CD8-positive, alpha-beta memory T cell (primary cell): Measurements from ENCODE around the gene HEPN1. TPM values are rescaled to one million over a fixed set of nuclear protein-coding genes. Genes with fewer than 3 reads are reported as not detected.
A peak's percentile ranks its signal among the peaks of the same experiment; 100 is the strongest.
"Not testable (repeated sequence)": the region's sequence is repeated elsewhere in the genome, so short reads cannot be mapped to it uniquely, and the experiment has no call there.

Experiments
- CTCF ChIA-PET: fragments of 350-600 bp; sonication (Branson Sonifier 250); formaldehyde crosslinking; loops from one replicate; lab custom pipeline; 2021; ENCODE audit warnings: antibody characterized with exemption; lab: Charles Lee
- POLR2A ChIA-PET: fragments of 350-600 bp; sonication (Branson Sonifier 250); formaldehyde crosslinking; loops from one replicate; lab custom pipeline; 2021; ENCODE audit warnings: antibody characterized with exemption; lab: Charles Lee
- DNase-seq, 5 donors: peaks; one replicate each; pipeline versions ENCODE4 v3.0.0 to v3.0.0-alpha.2; 2020 to 2022; ENCODE audit warnings: mixed read lengths in 1 of 5
- H3K27ac ChIP-seq: one replicate; pipeline ENCODE4 v1.7.0; 2013; ENCODE audit warnings: low read depth, mild to moderate bottlenecking, low read length, moderate library complexity
- H3K27me3 ChIP-seq: 2 replicates; pipeline ENCODE4 v1.7.0; 2013; ENCODE audit warnings: low read length, mild to moderate bottlenecking; ENCODE audit not compliant: insufficient read depth, poor library complexity, severe bottlenecking
- H3K36me3 ChIP-seq: 2 replicates; pipeline ENCODE4 v1.7.0; 2013; ENCODE audit warnings: mild to moderate bottlenecking, low read length, moderate library complexity; ENCODE audit not compliant: insufficient read depth
- H3K4me1 ChIP-seq: 2 replicates; pipeline ENCODE4 v1.7.0; 2013; ENCODE audit warnings: mild to moderate bottlenecking, low read length, moderate library complexity; ENCODE audit not compliant: insufficient read depth
- H3K4me3 ChIP-seq: 2 replicates; pipeline ENCODE4 v1.7.0; 2013; ENCODE audit warnings: mild to moderate bottlenecking, low read length
- H3K9me3 ChIP-seq: 2 replicates; pipeline ENCODE4 v1.7.0; 2013; ENCODE audit warnings: mild to moderate bottlenecking, low read length
- H3K27ac Mint-ChIP-seq, 8 donors: one replicate each; pipeline ENCODE4 v1.8.0; 2020 to 2021; ENCODE audit warnings: mixed read lengths in 8 of 8, mild to moderate bottlenecking in 6 of 8, inconsistent platforms in 3 of 8, moderate library complexity in 3 of 8
- H3K27me3 Mint-ChIP-seq, 2 donors: one replicate each; pipeline ENCODE4 v1.8.0; 2020 to 2021; ENCODE audit warnings: mixed read lengths in 2 of 2, mild to moderate bottlenecking in 1 of 2, moderate library complexity in 1 of 2
- H3K36me3 Mint-ChIP-seq, 3 donors: one replicate each; pipeline ENCODE4 v1.8.0; 2020 to 2021; ENCODE audit warnings: mixed read lengths in 3 of 3, inconsistent platforms in 1 of 3, mild to moderate bottlenecking in 1 of 3
- H3K4me1 Mint-ChIP-seq, 3 donors: one replicate each; pipeline ENCODE4 v1.8.0; 2020 to 2021; ENCODE audit warnings: mixed read lengths in 3 of 3, inconsistent platforms in 1 of 3, mild to moderate bottlenecking in 1 of 3
- H3K4me3 Mint-ChIP-seq, 7 donors: one replicate each; pipeline ENCODE4 v1.8.0; 2020 to 2021; ENCODE audit warnings: mixed read lengths in 7 of 7, mild to moderate bottlenecking in 6 of 7, moderate library complexity in 4 of 7, inconsistent platforms in 2 of 7
- H3K9me3 Mint-ChIP-seq, 5 donors: one replicate each; pipeline ENCODE4 v1.8.0; 2020 to 2022; ENCODE audit warnings: mixed read lengths in 5 of 5, mild to moderate bottlenecking in 3 of 5, moderate library complexity in 2 of 5, inconsistent platforms in 1 of 5
- polyA plus RNA-seq: library from polyadenylated mRNA; unstranded; fragments of 300-500 nt; fragmentation: Illumina TruSeq; gene quantifications from one replicate; pipeline ENCODE4 v1.2.3, GENCODE V29; 2021
- total RNA-seq, 2 experiments: library from RNA; stranded (reverse); gene quantifications; one replicate each; pipeline ENCODE4 v1.2.3, GENCODE V29; 2021

Gene HEPN1
- total and polyA plus RNA-seq, 3 experiments from 2014 or later = not detected

DNA sequence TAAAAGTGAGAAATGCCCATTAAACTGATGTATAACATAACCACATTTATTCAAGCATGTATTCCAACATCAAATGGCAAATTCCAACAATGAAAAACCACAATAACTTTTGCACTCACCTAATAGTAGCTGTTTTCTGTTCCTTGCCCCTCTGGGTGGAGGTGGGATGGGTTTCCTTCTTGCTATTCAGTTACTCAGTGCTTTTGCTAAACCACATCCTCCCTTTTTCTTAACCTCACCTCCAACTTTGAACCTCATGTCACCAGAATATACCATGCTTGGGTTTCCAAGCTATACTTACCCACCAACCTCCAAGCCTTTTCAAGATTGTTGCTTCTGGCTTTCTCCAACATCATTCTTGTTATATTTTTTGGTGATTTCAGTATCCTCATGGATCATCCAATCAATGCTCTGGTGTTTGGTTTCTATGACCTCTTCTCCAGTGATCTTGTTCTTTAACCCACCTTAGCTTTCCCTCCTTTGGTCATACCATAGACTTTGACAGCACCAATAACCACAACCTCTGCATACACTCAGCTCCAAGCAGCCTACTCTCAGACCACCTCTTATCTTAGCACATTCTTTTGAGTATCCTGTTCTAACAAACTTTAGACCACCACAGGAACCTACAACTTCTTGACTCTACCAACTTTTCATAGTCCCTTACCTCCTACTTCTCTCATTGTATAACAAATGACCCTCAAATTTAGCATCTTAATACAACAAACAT is 31.7 kb downstream of the HEPN1 start:
- peaks cover 4 to 16% (median 7%) of the 10 kb centered on the region in 5 donors for H3K9me3 Mint-ChIP-seq

DNA sequence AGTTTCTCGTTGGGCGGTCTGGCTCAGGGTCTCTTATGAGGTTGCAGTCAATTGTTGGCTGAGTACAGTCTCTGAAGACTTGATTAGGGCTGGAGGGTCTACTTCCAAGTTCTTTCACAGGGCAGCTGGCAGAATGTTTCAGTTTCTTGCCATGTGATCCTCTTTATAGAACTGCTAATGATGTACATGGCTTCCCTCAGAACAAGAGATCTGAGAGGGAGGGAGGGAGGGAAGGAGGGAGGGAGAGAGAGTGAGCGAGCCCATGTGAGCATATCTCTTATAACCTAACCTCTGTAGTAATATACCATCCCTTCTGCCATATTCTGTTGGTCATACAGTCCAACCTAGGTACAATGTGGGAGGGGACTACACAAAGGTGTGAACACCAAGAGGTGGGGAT is 32.3 kb downstream of the HEPN1 start:
- POLR2A ChIA-PET = interaction anchor here (0.6 to 1.8 kb wide), 2 partner anchors 75 to 161 kb away, joined by 3 to 4 read pairs; no protein-coding TSS in a partner anchor

More for the DNA sequence above, 31.7 kb downstream of the HEPN1 start:
- Mint-ChIP-seq H3K4me3 (no peak overlapping the region), H3K36me3 (peaks cover 0 to 18% (median 2%) of the 10 kb centered on the region in 3 donors), H3K27me3 (no peaks in the 10 kb centered on the region), H3K4me1 (peaks cover 0 to 10% (median 9%) of the 10 kb centered on the region in 3 donors), H3K27ac (no peak overlapping the region)
- H3K27ac ChIP-seq = no peak overlapping the region
- CTCF ChIA-PET = interaction anchor here (1.2 to 2.7 kb wide), 4 partner anchors 15 to 75 kb away, joined by 4 to 14 read pairs (median 5); partner anchors contain the start of gene HEPACAM
- H3K36me3 ChIP-seq = no peaks in the 10 kb centered on the region
- POLR2A ChIA-PET = interaction anchor here (0.6 to 1.8 kb wide), 2 partner anchors 75 to 161 kb away, joined by 3 to 4 read pairs; no protein-coding TSS in a partner anchor
- H3K27me3 ChIP-seq = no peaks in the 10 kb centered on the region
- H3K9me3 ChIP-seq = no peaks in the 10 kb centered on the region
- peak in 2 of 5 donors; percentile 30 to 60 for DNase-seq
- H3K4me1 ChIP-seq = peaks cover 51% of the 10 kb centered on the region
- H3K4me3 ChIP-seq = no peak overlapping the region

DNA sequence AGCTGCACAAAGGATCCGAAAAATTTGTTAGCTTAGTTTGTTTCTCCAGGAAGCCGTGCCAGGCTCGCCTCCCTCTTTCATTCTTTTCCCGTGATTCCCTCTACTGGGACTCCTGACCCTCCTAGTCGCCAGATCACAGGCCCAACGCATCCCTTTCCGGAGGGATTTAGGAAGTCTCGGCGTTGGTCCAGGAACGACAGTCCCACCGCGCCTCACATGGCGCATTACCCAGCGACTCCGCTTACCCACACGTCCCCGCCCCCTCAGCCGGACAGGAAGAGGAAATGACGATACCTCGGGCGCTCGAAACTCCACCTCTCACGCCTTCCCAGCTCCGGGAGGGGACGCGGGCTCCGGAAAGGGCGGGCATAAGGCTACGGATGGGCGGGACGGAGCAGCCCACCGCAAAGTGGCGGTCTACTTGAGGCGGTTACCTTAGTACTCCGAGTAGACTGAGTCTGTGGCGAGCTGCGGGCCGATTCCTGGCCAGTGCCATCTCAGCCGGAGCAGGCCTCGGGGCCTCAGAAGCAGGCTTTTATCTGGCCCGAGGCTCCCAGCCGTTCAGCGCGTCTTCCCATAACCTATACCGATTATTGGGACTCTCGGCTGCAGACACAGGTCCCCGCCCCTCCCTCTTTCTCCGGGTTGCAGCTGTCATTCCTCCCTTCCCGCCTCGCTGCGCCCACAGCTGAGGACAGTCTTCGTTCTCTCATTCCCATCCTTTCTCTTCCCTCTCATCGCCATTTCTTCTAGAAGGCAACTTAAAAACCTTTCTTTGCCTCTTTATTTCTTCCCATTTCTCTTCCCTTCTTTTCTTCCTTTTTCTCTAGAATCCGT is 34.9 kb downstream of the HEPN1 start, which contains the start of gene CCDC15:
Gene CCDC15 (plus strand): TSS at position 450 of the 837 bp plus-strand sequence. CDS start 531 bp downstream, outside the sequence.
- CTCF ChIA-PET = interaction anchor here (0.8 to 2.1 kb wide), 10 partner anchors 16 to 210 kb away, joined by 3 to 20 read pairs (median 4); partner anchors contain the start of gene TMEM218

More for the DNA sequence above, 32.3 kb downstream of the HEPN1 start:
- CTCF ChIA-PET = interaction anchor here (1.2 to 2.7 kb wide), 3 partner anchors 16 to 75 kb away, joined by 4 to 14 read pairs (median 6); partner anchors contain the start of gene HEPACAM
- Histone ChIP-seq H3K36me3 (no peaks in the 10 kb centered on the region), H3K4me1 (peaks cover 51% of the 10 kb centered on the region), H3K4me3 (no peak overlapping the region), H3K27me3 (no peaks in the 10 kb centered on the region), H3K9me3 (no peaks in the 10 kb centered on the region), H3K27ac (no peak overlapping the region)
- Mint-ChIP-seq H3K27ac (no peak overlapping the region), H3K4me1 (peaks cover 0 to 10% (median 9%) of the 10 kb centered on the region in 3 donors), H3K36me3 (peaks cover 0 to 16% (median 2%) of the 10 kb centered on the region in 3 donors), H3K9me3 (peaks cover 4 to 16% (median 7%) of the 10 kb centered on the region in 5 donors), H3K27me3 (no peaks in the 10 kb centered on the region), H3K4me3 (no peak overlapping the region)
- DNase-seq = no peak

DNA sequence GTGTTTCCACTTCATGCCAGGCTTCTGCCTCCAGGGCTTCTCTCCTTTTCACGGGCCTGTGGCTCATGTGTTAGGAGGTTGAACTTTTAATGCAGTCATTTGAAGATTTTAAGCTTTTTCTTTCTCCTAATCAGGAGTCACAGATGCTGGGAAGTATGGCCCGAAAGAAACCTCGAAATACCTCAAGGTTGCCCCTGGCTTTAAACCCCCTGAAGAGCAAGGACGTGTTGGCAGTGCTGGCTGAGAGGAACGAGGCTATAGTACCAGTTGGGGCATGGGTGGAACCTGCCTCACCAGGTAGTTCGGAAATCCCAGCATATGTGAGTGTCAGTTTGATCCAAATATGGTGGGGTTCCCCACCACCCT is 35.5 kb downstream of the HEPN1 start:
- Mint-ChIP-seq H3K9me3 (peaks cover 0 to 2% (median 0%) of the 10 kb centered on the region in 5 donors), H3K27ac (no peak overlapping the region), H3K36me3 (no peaks in the 10 kb centered on the region), H3K4me1 (peaks cover 0 to 1% (median 0%) of the 10 kb centered on the region in 3 donors), H3K27me3 (no peaks in the 10 kb centered on the region), H3K4me3 (no peak overlapping the region)
- no peaks in the 10 kb centered on the region for H3K9me3 ChIP-seq
- peak overlapping the region; percentile 94 for H3K4me3 ChIP-seq
- ChIA-PET POLR2A (interaction anchor here (0.6 to 1.8 kb wide), 3 partner anchors 78 to 191 kb away, joined by 5 to 17 read pairs (median 8); partner anchors contain the start of gene TMEM218), CTCF (interaction anchor here (1.3 to 2.1 kb wide), 4 partner anchors 17 to 187 kb away, joined by 3 to 20 read pairs (median 8); no protein-coding TSS in a partner anchor)
- H3K27me3 ChIP-seq = no peaks in the 10 kb centered on the region
- peaks cover 45% of the 10 kb centered on the region for H3K4me1 ChIP-seq
- H3K27ac ChIP-seq = peak overlapping the region; percentile 81
- no peak for DNase-seq
- no peaks in the 10 kb centered on the region for H3K36me3 ChIP-seq

More for the DNA sequence above, 34.9 kb downstream of the HEPN1 start, which contains the start of gene CCDC15:
- Histone ChIP-seq H3K27me3 (no peaks in the 10 kb centered on the region), H3K9me3 (no peaks in the 10 kb centered on the region), H3K27ac (peak within 1 kb of the TSS; percentile 81), H3K36me3 (no peaks in the 10 kb centered on the region), H3K4me1 (peaks cover 51% of the 10 kb centered on the region), H3K4me3 (peak within 1 kb of the TSS; percentile 94)
- POLR2A ChIA-PET = interaction anchor here (0.6 to 1.8 kb wide), 6 partner anchors 10 to 615 kb away, joined by 3 to 17 read pairs (median 6); partner anchors contain the start of genes EI24 and TMEM218
- DNase-seq = peak; percentile 92 to 96 (median 94)
- Mint-ChIP-seq H3K4me3 (no peak within 1 kb of the TSS), H3K36me3 (no peaks in the 10 kb centered on the region), H3K9me3 (peaks cover 0 to 4% (median 0%) of the 10 kb centered on the region in 5 donors), H3K27ac (no peak within 1 kb of the TSS), H3K4me1 (peaks cover 0 to 6% (median 4%) of the 10 kb centered on the region in 3 donors), H3K27me3 (no peaks in the 10 kb centered on the region)

DNA sequence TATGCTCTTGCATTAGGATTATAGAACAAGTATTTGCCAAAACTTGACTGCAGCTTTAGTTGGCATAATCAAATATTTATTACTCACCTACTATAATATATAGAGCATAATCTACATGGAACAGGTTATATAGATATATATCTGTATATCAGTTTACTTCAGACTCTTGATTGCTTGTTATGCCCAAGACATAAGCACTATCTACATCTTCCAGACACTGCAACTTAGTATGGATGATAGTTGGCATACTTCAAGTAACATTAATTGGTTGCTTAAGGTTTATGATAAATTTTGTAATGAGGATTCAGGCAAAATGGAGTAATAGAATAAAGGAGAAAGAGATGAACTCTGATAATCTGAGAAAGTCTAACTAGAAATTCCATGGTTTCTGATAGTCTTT is 36.0 kb downstream of the HEPN1 start:
- ChIA-PET CTCF (interaction anchor here (1.3 to 2.1 kb wide), 3 partner anchors 17 to 187 kb away, joined by 3 to 10 read pairs (median 6); no protein-coding TSS in a partner anchor), POLR2A (no interaction called here)
- Histone ChIP-seq H3K4me3 (no peak overlapping the region), H3K4me1 (peaks cover 41% of the 10 kb centered on the region), H3K27ac (no peak overlapping the region), H3K9me3 (no peaks in the 10 kb centered on the region), H3K27me3 (no peaks in the 10 kb centered on the region), H3K36me3 (no peaks in the 10 kb centered on the region)
- H3K27ac Mint-ChIP-seq = peak overlapping the region in 3 of 8 donors; percentile 5 to 40 (median 16)
- no peak for DNase-seq
- no peaks in the 10 kb centered on the region for H3K4me1 Mint-ChIP-seq
- H3K9me3 Mint-ChIP-seq = no peaks in the 10 kb centered on the region
- H3K4me3 Mint-ChIP-seq = no peak overlapping the region
- no peaks in the 10 kb centered on the region for H3K27me3 Mint-ChIP-seq
- H3K36me3 Mint-ChIP-seq = no peaks in the 10 kb centered on the region

DNA sequence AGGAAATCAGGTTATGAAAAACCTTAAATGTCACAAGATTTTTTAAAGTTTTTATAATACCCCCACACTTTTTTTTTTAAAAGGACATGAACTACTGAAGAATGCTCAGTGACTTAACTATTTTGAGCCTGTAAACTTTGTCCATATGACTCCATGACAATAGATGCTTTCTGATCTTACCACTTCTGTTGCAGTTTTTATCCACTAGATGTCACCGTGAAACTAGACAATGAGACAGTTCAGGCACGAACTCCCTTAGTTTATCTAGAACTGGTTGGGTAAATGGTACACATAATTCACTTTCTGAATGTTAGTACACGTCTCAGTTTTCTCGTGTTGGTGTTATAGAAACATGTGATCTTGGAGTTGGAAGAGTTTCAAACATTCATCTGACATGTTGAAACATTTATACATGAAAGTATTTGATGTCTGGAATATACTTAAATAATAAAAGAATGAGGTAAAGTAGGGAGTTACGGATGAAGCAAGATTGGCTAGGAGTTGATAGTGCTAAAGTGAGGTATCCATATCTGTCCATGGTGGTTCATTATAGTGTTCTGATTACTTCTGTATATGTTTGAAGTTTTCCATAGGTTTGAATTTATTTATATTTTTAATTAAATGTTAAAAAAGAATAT is 43.0 kb downstream of the HEPN1 start:
- peak in 2 of 5 donors; percentile 59 to 60 for DNase-seq
- POLR2A ChIA-PET = no interaction called here

DNA sequence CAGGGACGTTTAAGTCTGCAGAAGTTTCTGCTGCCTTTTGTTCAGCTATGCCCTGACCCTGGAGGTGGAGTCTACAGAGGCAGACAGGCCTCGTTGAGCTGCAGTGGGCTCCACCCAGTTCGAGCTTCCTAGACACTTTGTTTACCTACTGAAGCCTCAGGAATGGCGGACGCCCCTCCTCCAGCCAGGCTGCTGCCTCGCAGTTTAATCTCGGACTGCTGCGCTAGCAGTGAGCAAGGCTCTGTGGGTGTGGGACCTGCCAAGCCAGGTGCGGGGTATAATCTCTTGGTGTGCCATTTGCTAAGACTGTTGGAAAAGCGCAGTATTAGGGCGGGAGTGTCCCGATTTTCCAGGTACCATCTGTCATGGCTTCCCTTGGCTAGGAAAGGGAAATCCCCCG is 49.1 kb downstream of the HEPN1 start:
- H3K4me3 ChIP-seq, H3K27ac ChIP-seq, H3K4me1 ChIP-seq, H3K27me3 Mint-ChIP-seq, H3K27ac Mint-ChIP-seq, H3K36me3 ChIP-seq, H3K4me1 Mint-ChIP-seq, H3K4me3 Mint-ChIP-seq, H3K9me3 ChIP-seq, H3K9me3 Mint-ChIP-seq, DNase-seq, POLR2A ChIA-PET, H3K36me3 Mint-ChIP-seq, H3K27me3 ChIP-seq: not testable (repeated sequence)
- CTCF ChIA-PET = interaction anchor here (2.2 kb wide), 1 partner anchor 174 kb away, joined by 6 read pairs; no protein-coding TSS in a partner anchor

More for the DNA sequence above, 43.0 kb downstream of the HEPN1 start:
- H3K4me3 Mint-ChIP-seq = no peak overlapping the region
- H3K27ac Mint-ChIP-seq = no peak overlapping the region
- no peaks in the 10 kb centered on the region for H3K9me3 ChIP-seq
- H3K27ac ChIP-seq = no peak overlapping the region
- no peaks in the 10 kb centered on the region for H3K4me1 ChIP-seq
- no peak overlapping the region for H3K4me3 ChIP-seq
- H3K36me3 ChIP-seq = no peaks in the 10 kb centered on the region
- H3K27me3 ChIP-seq = no peaks in the 10 kb centered on the region
- no peaks in the 10 kb centered on the region for H3K9me3 Mint-ChIP-seq
- no peaks in the 10 kb centered on the region for H3K4me1 Mint-ChIP-seq
- CTCF ChIA-PET = interaction anchor here (0.9 to 4.9 kb wide), 2 partner anchors 162 to 180 kb away, joined by 3 to 30 read pairs; no protein-coding TSS in a partner anchor
- H3K27me3 Mint-ChIP-seq = no peaks in the 10 kb centered on the region
- no peaks in the 10 kb centered on the region for H3K36me3 Mint-ChIP-seq
